ENCODE data around the gene PEA15.

DNA sequence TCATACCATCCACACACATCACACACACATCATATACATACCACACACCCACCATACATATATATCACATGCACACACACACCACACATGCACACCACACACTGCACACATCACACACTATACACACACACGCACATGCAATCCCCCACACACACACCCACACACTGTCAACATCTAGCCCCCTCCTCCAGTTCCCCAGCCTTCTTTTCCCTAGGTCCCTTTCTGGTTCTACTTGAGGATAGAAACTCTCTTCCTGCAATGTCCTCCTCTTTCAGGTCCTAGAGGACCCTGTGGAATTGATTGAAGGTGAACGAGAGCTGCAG lies 10.5 kb upstream of the PEA15 start:
- TF ChIP-seq, protein P1, sequence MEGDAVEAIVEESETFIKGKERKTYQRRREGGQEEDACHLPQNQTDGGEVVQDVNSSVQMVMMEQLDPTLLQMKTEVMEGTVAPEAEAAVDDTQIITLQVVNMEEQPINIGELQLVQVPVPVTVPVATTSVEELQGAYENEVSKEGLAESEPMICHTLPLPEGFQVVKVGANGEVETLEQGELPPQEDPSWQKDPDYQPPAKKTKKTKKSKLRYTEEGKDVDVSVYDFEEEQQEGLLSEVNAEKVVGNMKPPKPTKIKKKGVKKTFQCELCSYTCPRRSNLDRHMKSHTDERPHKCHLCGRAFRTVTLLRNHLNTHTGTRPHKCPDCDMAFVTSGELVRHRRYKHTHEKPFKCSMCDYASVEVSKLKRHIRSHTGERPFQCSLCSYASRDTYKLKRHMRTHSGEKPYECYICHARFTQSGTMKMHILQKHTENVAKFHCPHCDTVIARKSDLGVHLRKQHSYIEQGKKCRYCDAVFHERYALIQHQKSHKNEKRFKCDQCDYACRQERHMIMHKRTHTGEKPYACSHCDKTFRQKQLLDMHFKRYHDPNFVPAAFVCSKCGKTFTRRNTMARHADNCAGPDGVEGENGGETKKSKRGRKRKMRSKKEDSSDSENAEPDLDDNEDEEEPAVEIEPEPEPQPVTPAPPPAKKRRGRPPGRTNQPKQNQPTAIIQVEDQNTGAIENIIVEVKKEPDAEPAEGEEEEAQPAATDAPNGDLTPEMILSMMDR (IDR thresholded peaks at IDR 0.05): no peak
- no peak for TF ChIP-seq NFYB (CRISPR knock-in tag; conservative IDR thresholded peaks at IDR 0.05; ENCODE audit: low read depth)
- TF ChIP-seq, protein P2, sequence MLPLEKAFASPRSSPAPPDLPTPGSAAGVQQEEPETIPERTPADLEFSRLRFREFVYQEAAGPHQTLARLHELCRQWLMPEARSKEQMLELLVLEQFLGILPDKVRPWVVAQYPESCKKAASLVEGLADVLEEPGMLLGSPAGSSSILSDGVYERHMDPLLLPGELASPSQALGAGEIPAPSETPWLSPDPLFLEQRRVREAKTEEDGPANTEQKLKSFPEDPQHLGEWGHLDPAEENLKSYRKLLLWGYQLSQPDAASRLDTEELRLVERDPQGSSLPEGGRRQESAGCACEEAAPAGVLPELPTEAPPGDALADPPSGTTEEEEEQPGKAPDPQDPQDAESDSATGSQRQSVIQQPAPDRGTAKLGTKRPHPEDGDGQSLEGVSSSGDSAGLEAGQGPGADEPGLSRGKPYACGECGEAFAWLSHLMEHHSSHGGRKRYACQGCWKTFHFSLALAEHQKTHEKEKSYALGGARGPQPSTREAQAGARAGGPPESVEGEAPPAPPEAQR (CRISPR knock-in tag; IDR thresholded peaks at IDR 0.05): no peak
- TF ChIP-seq ZNF416 (CRISPR knock-in tag; IDR thresholded peaks at IDR 0.05): no peak
- no peak for TF ChIP-seq FOXK1 (CRISPR knock-in tag; IDR thresholded peaks at IDR 0.05)
